Tibial artery (tissue), 4 donors: ENCODE data around the gene TRAF7.

Experiments
- DNase-seq, 2 donors: peaks; one replicate each; pipeline ENCODE4 v3.0.0-alpha.2; 2019
- H3K27ac ChIP-seq, 2 donors: fragments of 200-600 bp; sonication (generic) in 1 of 2; 1 replicate in 1 of 2; 2 replicates in 1 of 2; pipeline ENCODE4 v1.5.1; 2018 to 2019; ENCODE audit warnings: mild to moderate bottlenecking in 1 of 2
- H3K27me3 ChIP-seq, 2 donors: fragments of 200-600 bp; sonication (generic) in 1 of 2; one replicate each; pipeline versions ENCODE4 v1.5.1 to v1.6.0; 2016 to 2019
- H3K36me3 ChIP-seq, 3 donors: fragments of 200-600 bp; sonication (generic) in 2 of 3; one replicate each; pipeline ENCODE4 v1.5.1; 2016 to 2019; ENCODE audit warnings: mild to moderate bottlenecking in 2 of 3
- H3K4me1 ChIP-seq, 4 donors: fragments of 200-600 bp; sonication (generic) in 2 of 4; 1 replicate in 3 of 4; 2 replicates in 1 of 4; pipeline ENCODE4 v1.5.1; 2016 to 2019
- H3K4me3 ChIP-seq, 2 donors: fragments of 200-600 bp; sonication (generic) in 1 of 2; 1 replicate in 1 of 2; 2 replicates in 1 of 2; pipeline ENCODE4 v1.5.1; 2018 to 2019; ENCODE audit warnings: mild to moderate bottlenecking in 2 of 2
- H3K9me3 ChIP-seq, 3 donors: fragments of 200-600 bp; sonication (generic) in 1 of 3; one replicate each; pipeline ENCODE4 v1.5.1; 2016 to 2019
- CTCF ChIP-seq, 2 experiments: fragments of 200-600 bp in 1 of 2; fragments of 450-650 bp in 1 of 2; IDR thresholded peaks; one replicate each; pipeline ENCODE4 v1.5.1; 2017 to 2019; ENCODE audit warnings: antibody characterized with exemption in 2 of 2, mild to moderate bottlenecking in 1 of 2, moderate library complexity in 1 of 2
- intact Hi-C: fragments of 100-400 bp; cut with DNase I; formaldehyde crosslinking; loops from one replicate; pipeline ENCODE4 v1.15.0; 2023; ENCODE audit warnings: low total_unique reads

The TRAF7 gene

DNA sequence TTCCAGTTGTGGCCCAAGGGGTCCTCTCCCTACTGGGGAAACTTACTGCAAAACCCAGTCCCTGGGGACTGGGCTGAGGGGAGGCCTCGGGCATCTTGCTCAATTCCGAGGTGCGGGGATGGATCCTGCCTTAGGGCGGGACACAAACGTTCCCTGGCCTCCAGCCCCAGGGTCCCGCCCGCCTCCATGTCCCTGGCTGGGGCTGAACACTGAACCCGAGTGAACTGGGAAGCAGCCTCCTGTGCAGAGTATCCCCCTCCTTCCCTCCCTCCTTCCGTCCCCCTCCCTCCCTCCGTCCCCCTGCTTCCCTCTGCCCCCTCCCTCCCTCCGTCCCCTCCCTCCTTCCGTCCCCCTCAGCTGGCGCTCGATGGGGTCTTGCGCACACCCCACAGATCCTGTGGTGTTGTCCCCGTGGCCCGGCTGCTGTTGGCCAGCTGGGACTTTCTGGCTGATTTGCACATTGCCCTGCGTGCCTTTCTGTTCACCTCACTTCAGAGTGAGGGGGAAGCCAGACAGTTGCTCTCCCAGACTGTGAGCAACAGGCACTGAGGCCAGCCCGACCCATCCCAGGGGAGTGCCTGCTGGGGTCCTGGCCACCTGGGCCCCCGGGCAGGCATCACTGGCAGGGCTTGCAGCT, 5.5 kb downstream of the TRAF7 start:
- DNase-seq: peak in 1 of 2 donors; percentile 55
- Histone ChIP-seq H3K9me3 (no peaks in the 10 kb centered on the region), H3K4me1 (peaks cover 0 to 77% (median 41%) of the 10 kb centered on the region in 4 donors), H3K27me3 (no peaks in the 10 kb centered on the region), H3K27ac (no peak overlapping the region), H3K4me3 (no peak overlapping the region), H3K36me3 (peaks cover 0 to 9% (median 4%) of the 10 kb centered on the region in 3 donors)
- intact Hi-C loops: no loop called here
- TF ChIP-seq CTCF (IDR thresholded peaks at IDR 0.05): no peak

DNA sequence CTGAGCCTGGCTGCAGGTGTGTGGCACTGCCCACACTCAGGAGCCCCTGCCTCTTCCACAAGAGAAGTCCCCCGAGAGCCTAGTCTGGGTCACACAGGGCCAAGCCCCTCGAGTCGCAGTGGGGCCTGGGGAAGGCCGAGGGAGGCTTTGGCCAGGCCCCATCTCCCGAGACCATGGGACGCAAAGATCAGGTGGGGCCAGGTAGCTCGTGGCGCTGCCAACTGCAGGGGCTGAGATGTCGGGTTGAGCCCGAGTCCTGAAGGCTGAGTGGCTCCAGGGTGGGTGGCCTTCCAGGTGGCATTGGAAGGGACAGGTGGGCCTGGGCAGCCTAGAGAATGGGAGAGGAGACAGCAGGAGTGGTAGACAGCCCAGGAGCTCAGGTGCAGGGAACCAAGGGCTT, 6.3 kb downstream of the TRAF7 start:
- no peak overlapping the region for H3K27ac ChIP-seq

DNA sequence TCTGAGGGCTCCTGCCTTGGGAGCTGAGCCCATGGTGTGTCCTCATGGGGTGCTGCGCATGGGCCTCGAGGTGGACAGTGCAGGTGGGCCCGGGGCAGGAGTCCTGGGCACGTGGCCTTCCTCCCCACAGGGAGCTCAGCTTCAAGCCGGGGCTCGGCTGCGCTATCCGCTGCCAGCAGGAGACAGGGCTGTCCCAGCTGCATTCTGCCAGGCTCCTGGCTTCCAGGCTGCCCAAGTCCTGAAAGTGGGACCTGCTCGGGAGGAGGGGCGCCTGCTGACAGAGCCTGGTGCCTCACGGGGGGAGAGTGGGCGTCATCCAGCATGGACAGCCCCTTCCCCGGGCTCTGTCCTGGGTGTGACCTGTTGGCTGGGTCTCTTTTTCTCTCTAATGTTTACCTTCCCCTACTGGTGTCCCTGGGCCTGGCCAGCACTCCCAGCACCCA, 7.1 kb downstream of the TRAF7 start:
- peaks cover 7 to 26% (median 16%) of the 10 kb centered on the region in 3 donors for H3K36me3 ChIP-seq
- H3K27me3 ChIP-seq: no peaks in the 10 kb centered on the region
- DNase-seq: no peak
- intact Hi-C loops: no loop called here
- no peaks in the 10 kb centered on the region for H3K9me3 ChIP-seq
- H3K4me3 ChIP-seq: no peak overlapping the region
- H3K4me1 ChIP-seq: peaks cover 0 to 60% (median 24%) of the 10 kb centered on the region in 4 donors
- H3K27ac ChIP-seq: no peak overlapping the region
- no peak for TF ChIP-seq CTCF (IDR thresholded peaks at IDR 0.05)

More for the DNA sequence above, 6.3 kb downstream of the TRAF7 start:
- TF ChIP-seq CTCF (IDR thresholded peaks at IDR 0.05): no peak
- intact Hi-C loops: no loop called here
- no peak overlapping the region for H3K4me3 ChIP-seq
- no peaks in the 10 kb centered on the region for H3K9me3 ChIP-seq
- peaks cover 7 to 18% (median 9%) of the 10 kb centered on the region in 3 donors for H3K36me3 ChIP-seq
- peaks cover 0 to 68% (median 32%) of the 10 kb centered on the region in 4 donors for H3K4me1 ChIP-seq
- DNase-seq: no peak
- no peaks in the 10 kb centered on the region for H3K27me3 ChIP-seq

GRCh38 chr16:2163211-2163881, 7.8 kb downstream of the TRAF7 start:
- DNase-seq: no peak
- intact Hi-C loops: no loop called here
- no peak for TF ChIP-seq CTCF (IDR thresholded peaks at IDR 0.05)
- H3K36me3 ChIP-seq: peaks cover 13 to 32% (median 23%) of the 10 kb centered on the region in 3 donors
- H3K4me3 ChIP-seq: no peak overlapping the region
- H3K4me1 ChIP-seq: peaks cover 0 to 54% (median 19%) of the 10 kb centered on the region in 4 donors
- H3K27ac ChIP-seq: no peak overlapping the region
- H3K9me3 ChIP-seq: no peaks in the 10 kb centered on the region
- no peaks in the 10 kb centered on the region for H3K27me3 ChIP-seq

- Histone ChIP-seq H3K27ac (no peak overlapping the region), H3K9me3 (no peaks in the 10 kb centered on the region), H3K36me3 (peaks cover 17 to 55% (median 40%) of the 10 kb centered on the region in 3 donors), H3K4me1 (peaks cover 0 to 31% (median 0%) of the 10 kb centered on the region in 4 donors), H3K4me3 (no peak overlapping the region), H3K27me3 (no peaks in the 10 kb centered on the region)
- no peak for TF ChIP-seq CTCF (IDR thresholded peaks at IDR 0.05)
- DNase-seq: no peak
- intact Hi-C loops: loop anchor here (5.0 kb wide), 1 partner anchor 704 kb away; no protein-coding TSS in a partner anchor
These were observed 10.3 kb downstream of the TRAF7 start for GRCh38 chr16:2165861-2166260.
